Measurements from ENCODE around the gene ZKSCAN5. TPM values are rescaled to one million over a fixed set of nuclear protein-coding genes. Genes with fewer than 3 reads are reported as not detected.

Gene ZKSCAN5
- total RNA-seq, 4 donors from 2014 or later, result 3.2 to 7.1 (median 5.1) TPM

DNA sequence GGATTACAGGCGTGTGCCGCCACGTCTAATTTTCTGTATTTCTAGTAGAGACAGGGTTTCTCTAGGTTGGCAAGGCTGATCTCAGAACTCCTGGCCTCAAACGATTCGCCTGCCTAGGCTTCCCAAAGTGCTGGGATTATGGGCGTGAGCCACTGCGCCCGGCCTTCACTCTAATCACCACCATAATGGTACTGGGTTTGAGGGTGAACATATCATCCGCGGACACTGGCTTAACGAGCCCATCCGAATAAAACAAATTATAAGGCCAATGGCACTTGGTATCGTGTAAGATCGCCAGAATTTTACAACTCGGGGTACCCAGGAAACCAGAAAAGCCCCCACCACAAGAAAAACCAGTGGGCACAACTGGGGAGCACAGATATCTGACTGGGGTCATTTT lies 46.9 kb downstream of the ZKSCAN5 start:
- Histone ChIP-seq H3K27me3 (no peaks in the 10 kb centered on the region), H3K36me3 (peaks cover 4 to 44% (median 6%) of the 10 kb centered on the region in 3 donors), H3K9me3 (peaks cover 0 to 4% (median 0%) of the 10 kb centered on the region in 3 donors), H3K4me3 (peak overlapping the region; percentile 74 to 96 (median 88)), H3K27ac (peak overlapping the region; percentile 86 to 92 (median 90)), H3K4me1 (peaks cover 7 to 20% (median 14%) of the 10 kb centered on the region in 3 donors)
- intact Hi-C loops (cut with DNase I), result no loop called here
- no peak for DNase-seq
- 13 to 27% methylated on average over 6 to 10 of the region's 15 CpGs for WGBS, 2 donors
- no peak for TF ChIP-seq POLR2A (IDR thresholded peaks at IDR 0.05)
- TF ChIP-seq, protein P1, sequence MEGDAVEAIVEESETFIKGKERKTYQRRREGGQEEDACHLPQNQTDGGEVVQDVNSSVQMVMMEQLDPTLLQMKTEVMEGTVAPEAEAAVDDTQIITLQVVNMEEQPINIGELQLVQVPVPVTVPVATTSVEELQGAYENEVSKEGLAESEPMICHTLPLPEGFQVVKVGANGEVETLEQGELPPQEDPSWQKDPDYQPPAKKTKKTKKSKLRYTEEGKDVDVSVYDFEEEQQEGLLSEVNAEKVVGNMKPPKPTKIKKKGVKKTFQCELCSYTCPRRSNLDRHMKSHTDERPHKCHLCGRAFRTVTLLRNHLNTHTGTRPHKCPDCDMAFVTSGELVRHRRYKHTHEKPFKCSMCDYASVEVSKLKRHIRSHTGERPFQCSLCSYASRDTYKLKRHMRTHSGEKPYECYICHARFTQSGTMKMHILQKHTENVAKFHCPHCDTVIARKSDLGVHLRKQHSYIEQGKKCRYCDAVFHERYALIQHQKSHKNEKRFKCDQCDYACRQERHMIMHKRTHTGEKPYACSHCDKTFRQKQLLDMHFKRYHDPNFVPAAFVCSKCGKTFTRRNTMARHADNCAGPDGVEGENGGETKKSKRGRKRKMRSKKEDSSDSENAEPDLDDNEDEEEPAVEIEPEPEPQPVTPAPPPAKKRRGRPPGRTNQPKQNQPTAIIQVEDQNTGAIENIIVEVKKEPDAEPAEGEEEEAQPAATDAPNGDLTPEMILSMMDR (IDR thresholded peaks at IDR 0.05), result no peak

DNA sequence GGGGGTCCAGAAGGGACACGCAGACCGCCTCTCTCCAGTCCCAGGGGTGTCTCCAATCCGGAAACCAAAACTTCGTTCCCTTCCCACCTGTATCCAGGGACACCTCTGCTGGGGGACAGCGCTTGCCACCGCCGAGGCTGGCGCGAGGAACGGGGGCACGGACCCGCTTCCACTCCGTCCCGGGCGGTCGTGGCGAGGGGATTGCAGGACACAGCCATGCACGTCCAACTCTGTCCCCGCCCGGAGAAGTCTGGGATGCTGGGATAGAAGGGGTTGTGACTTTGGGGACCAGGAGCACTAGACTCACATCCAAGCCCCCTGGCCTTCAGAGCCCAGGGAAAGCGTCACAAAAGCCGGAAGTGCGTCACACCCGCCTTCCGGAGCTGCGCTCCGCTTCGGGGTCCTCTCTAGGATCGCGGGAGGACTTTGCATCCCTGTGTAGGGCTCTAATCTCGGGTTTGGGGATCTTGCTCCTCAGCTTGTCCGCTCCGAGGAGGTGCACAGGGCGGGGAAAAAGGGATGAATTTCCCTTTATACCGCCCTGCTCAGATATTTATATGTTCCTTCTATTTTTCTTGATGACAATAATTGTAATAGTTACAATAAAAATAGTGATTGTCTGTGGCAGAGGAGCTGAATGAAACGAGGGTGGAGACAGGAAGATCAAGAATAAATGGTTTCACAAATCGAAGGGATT lies 47.5 kb downstream of the ZKSCAN5 start, which contains the start of gene FAM200A:
FAM200A (minus strand) TSS at position 348 of the 697 bp plus-strand sequence. CDS start 3,707 bp downstream, outside the sequence.
- 1 to 3% methylated on average over 10 of the region's 37 CpGs for WGBS, 2 donors
- Histone ChIP-seq H3K4me3 (peak within 1 kb of the TSS; percentile 74 to 96 (median 88)), H3K4me1 (peaks cover 8 to 26% (median 14%) of the 10 kb centered on the region in 3 donors), H3K27me3 (no peaks in the 10 kb centered on the region), H3K36me3 (peaks cover 4 to 44% (median 6%) of the 10 kb centered on the region in 3 donors), H3K9me3 (peaks cover 0 to 4% (median 0%) of the 10 kb centered on the region in 3 donors), H3K27ac (peak within 1 kb of the TSS; percentile 86 to 92 (median 90))
- no peak for DNase-seq
- TF ChIP-seq, protein P1 (IDR thresholded peaks at IDR 0.05), result no peak
- TF ChIP-seq POLR2A (IDR thresholded peaks at IDR 0.05), result peak in 3 of 4 donors; percentile 16 to 80 (median 70)
- intact Hi-C loops (cut with DNase I), result no loop called here

DNA sequence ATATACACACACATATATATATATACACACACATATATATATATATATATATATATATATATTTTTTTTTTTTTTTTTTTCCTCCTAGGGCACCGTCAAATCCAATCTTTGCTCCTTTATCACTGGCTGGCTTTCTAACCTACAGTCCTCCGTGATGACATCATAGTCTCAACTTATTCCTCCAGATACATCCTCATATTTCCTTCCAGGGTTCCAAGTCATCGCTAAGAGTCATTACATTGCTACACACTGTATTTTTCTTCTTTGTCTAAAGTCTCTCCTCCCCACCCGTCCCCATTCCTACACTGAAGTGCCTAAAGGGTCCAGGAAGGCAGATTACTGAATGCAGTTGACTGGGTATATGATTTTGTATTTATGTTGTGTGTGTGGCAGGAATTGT lies 48.6 kb downstream of the ZKSCAN5 start:
- Histone ChIP-seq H3K27me3 (no peaks in the 10 kb centered on the region), H3K27ac (no peak overlapping the region), H3K36me3 (peaks cover 2 to 34% (median 4%) of the 10 kb centered on the region in 3 donors), H3K4me1 (peaks cover 15 to 36% (median 21%) of the 10 kb centered on the region in 3 donors), H3K4me3 (no peak overlapping the region), H3K9me3 (peaks cover 0 to 3% (median 0%) of the 10 kb centered on the region in 3 donors)
- DNase-seq, result no peak
- intact Hi-C loops (cut with DNase I), result no loop called here
- TF ChIP-seq, protein P1 (IDR thresholded peaks at IDR 0.05), result no peak
- no peak for TF ChIP-seq POLR2A (IDR thresholded peaks at IDR 0.05)
- WGBS, 2 donors, result 85 to 98% methylated on average over 4 of the region's 4 CpGs

DNA sequence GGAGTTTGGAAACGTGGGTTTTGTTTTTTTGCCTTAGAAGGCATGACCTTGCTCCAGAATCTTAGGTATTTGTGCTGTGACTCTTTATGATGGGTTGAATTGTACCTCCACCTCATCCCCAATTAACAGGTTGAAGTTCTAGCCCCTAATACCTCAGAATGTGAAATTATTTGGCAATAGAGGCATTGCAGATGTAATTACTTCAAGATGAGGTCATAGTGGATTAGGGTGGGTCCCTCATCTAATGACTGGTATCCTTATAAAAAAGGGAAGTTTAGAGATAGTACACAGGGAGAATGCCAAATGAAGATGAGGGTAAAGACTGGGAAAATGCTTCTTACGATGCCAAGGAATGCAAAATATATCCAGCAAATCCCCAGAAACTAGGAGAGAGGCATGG lies 50.5 kb downstream of the ZKSCAN5 start:
- DNase-seq, result no peak
- Histone ChIP-seq H3K27ac (no peak overlapping the region), H3K36me3 (peaks cover 0 to 22% (median 0%) of the 10 kb centered on the region in 3 donors), H3K4me1 (peaks cover 18 to 43% (median 26%) of the 10 kb centered on the region in 3 donors), H3K27me3 (no peaks in the 10 kb centered on the region), H3K9me3 (no peaks in the 10 kb centered on the region), H3K4me3 (no peak overlapping the region)
- TF ChIP-seq POLR2A (IDR thresholded peaks at IDR 0.05), result no peak
- TF ChIP-seq, protein P1 (IDR thresholded peaks at IDR 0.05), result no peak
- intact Hi-C loops (cut with DNase I), result no loop called here
- WGBS, 2 donors, result 67 to 73% methylated on average over 2 of the region's 2 CpGs

DNA sequence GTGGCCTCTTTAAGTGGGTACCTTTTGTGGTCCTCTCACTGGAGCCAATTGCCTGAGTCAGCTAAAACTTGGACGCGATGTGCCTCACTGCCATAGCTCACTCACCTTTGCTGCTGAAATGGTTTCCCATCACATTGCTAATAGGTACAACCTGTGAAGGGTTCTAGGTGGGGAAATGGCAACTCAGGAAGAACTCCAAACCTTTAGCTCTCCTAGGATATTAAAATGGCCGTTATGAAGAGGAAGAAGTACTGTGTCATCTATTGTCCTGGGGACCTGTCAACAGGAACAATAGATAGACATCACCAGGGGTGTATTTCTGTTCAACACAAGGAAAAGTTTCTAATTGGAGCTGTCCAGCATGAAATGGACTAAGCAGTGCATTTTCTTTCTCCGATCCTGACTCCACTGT lies 52.7 kb downstream of the ZKSCAN5 start:
- intact Hi-C loops (cut with DNase I), result no loop called here
- Histone ChIP-seq H3K27ac (peak overlapping the region; percentile 96 to 99 (median 98)), H3K36me3 (peaks cover 0 to 44% (median 5%) of the 10 kb centered on the region in 3 donors), H3K4me3 (peak overlapping the region; percentile 75 to 91 (median 82)), H3K27me3 (no peaks in the 10 kb centered on the region), H3K9me3 (no peaks in the 10 kb centered on the region), H3K4me1 (peaks cover 29 to 53% (median 38%) of the 10 kb centered on the region in 3 donors)
- no peak for DNase-seq
- no peak for TF ChIP-seq POLR2A (IDR thresholded peaks at IDR 0.05)
- TF ChIP-seq, protein P1 (IDR thresholded peaks at IDR 0.05), result no peak
- WGBS, 2 donors, result 62 to 73% methylated on average over 4 of the region's 4 CpGs
